Measurements from ENCODE around the gene TMEM204.

- TF ChIP-seq ZFP30 (CRISPR knock-in tag; IDR thresholded peaks at IDR 0.05) (no peak), ZNF70 (CRISPR knock-in tag; IDR thresholded peaks at IDR 0.05) (no peak), ZNF565 (CRISPR knock-in tag; conservative IDR thresholded peaks at IDR 0.05; ENCODE audit: low read depth) (no peak), GLIS3 (CRISPR knock-in tag; IDR thresholded peaks at IDR 0.05) (no peak), TSHZ2 (CRISPR knock-in tag; IDR thresholded peaks at IDR 0.05) (no peak), PATZ1 (CRISPR knock-in tag; IDR thresholded peaks at IDR 0.05; ENCODE audit: borderline replicate concordance) (no peak), TOX (CRISPR knock-in tag; IDR thresholded peaks at IDR 0.05; ENCODE audit: borderline replicate concordance) (no peak), TCF4 (CRISPR knock-in tag; IDR thresholded peaks at IDR 0.05; ENCODE audit: borderline replicate concordance) (no peak), ZC3H10 (CRISPR knock-in tag; IDR thresholded peaks at IDR 0.05) (no peak), POU6F1 (CRISPR knock-in tag; IDR thresholded peaks at IDR 0.05; ENCODE audit: borderline replicate concordance, low read depth) (no peak)
Measured at GRCh38 chr16:1567988-1568387, 34.5 kb downstream of the TMEM204 start.
